NCI-H526 (cell line): Measurements from ENCODE around the gene UCP3.

Experiments
- DNase-seq, 2 experiments: peaks; one replicate each; lab custom pipeline; 2025; lab: John Stamatoyannopoulos, UW

UCP3 gene

GRCh38 chr11:73951797-73952196, 57.1 kb downstream of the UCP3 start:
- no peak for DNase-seq

GRCh38 chr11:73950869-73951710, 57.8 kb downstream of the UCP3 start, which contains the start of gene DNAJB13:
TSS of gene DNAJB13 (plus strand) at chr11:73951026. CDS start at chr11:73951070, 44 bp downstream.
- peak; percentile 55 to 78 for DNase-seq
